Measurements from ENCODE around the gene TOM1L1. TPM values are rescaled to one million over a fixed set of nuclear protein-coding genes. Genes with fewer than 3 reads are reported as not detected.

The TOM1L1 gene
- total RNA-seq, 1 experiment from 2014 or later = 48.1 TPM

DNA sequence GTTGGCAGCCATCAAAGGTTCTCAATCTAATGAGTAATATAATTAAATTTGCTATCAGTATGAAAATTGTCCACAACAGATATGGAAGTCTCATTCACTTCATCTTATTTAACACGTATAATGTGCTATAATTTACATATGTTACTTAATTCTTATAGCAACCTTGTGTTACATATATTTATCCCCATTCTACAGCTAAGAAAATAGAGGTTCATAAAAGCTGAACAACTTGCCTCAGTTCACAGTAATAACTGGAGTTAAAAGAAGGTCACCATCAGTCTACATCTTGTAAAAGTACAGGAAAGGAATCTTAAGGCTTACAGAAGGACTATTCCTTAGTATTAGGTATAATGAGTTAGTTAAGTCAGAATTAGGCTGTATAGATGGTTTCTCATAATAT lies 95.8 kb downstream of the TOM1L1 start:
- H3K9me3 ChIP-seq (ENCODE audit: low read length) = no peaks in the 10 kb centered on the region
- ChIA-PET CTCF (no interaction called here), POLR2A (ENCODE audit: unreplicated experiment) (no interaction called here)
- H3K27ac ChIP-seq (ENCODE audit: low read length) = no peak overlapping the region
- H3K4me2 ChIP-seq (ENCODE audit: low read length) = no peak overlapping the region
- intact Hi-C loops (cut with micrococcal nuclease) = no loop called here
- H3K36me3 ChIP-seq (ENCODE audit: low read depth, low read length) = peaks cover 3% of the 10 kb centered on the region; the same call in 1 of the 2 replicates
- no peaks in the 10 kb centered on the region for H3K79me2 ChIP-seq (ENCODE audit: low read length)
- H3K27me3 ChIP-seq (ENCODE audit: low read length) = no peaks in the 10 kb centered on the region
- no TSS peak for BruUV-seq (replicated peaks)
- TF ChIP-seq, protein P1, sequence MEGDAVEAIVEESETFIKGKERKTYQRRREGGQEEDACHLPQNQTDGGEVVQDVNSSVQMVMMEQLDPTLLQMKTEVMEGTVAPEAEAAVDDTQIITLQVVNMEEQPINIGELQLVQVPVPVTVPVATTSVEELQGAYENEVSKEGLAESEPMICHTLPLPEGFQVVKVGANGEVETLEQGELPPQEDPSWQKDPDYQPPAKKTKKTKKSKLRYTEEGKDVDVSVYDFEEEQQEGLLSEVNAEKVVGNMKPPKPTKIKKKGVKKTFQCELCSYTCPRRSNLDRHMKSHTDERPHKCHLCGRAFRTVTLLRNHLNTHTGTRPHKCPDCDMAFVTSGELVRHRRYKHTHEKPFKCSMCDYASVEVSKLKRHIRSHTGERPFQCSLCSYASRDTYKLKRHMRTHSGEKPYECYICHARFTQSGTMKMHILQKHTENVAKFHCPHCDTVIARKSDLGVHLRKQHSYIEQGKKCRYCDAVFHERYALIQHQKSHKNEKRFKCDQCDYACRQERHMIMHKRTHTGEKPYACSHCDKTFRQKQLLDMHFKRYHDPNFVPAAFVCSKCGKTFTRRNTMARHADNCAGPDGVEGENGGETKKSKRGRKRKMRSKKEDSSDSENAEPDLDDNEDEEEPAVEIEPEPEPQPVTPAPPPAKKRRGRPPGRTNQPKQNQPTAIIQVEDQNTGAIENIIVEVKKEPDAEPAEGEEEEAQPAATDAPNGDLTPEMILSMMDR (conservative IDR thresholded peaks at IDR 0.05; ENCODE audit: low read depth, low read length) = no peak
- TF ChIP-seq EZH2phosphoT487 (IDR thresholded peaks at IDR 0.05; ENCODE audit: borderline replicate concordance, low read length) (no peak), EZH2 (IDR thresholded peaks at IDR 0.05; ENCODE audit: low read length, unreplicated experiment) (no peak)
- DNase-seq (no peak), ATAC-seq (no peak)
- H3K4me1 ChIP-seq (ENCODE audit: insufficient read depth, low read length) = no peaks in the 10 kb centered on the region
- H3K9ac ChIP-seq (ENCODE audit: low read length) = no peak overlapping the region
- H3F3A ChIP-seq (ENCODE audit: low read length, unreplicated experiment) = no peaks in the 10 kb centered on the region
- no peaks in the 10 kb centered on the region for H3K9me2 ChIP-seq (replicated peaks; ENCODE audit: low read length)
- H4K20me1 ChIP-seq (ENCODE audit: low read length) = no peaks in the 10 kb centered on the region
- no peak overlapping the region for H2AFZ ChIP-seq (ENCODE audit: low read length)
- H3K4me3 ChIP-seq (ENCODE audit: low read length) = no peak overlapping the region

DNA sequence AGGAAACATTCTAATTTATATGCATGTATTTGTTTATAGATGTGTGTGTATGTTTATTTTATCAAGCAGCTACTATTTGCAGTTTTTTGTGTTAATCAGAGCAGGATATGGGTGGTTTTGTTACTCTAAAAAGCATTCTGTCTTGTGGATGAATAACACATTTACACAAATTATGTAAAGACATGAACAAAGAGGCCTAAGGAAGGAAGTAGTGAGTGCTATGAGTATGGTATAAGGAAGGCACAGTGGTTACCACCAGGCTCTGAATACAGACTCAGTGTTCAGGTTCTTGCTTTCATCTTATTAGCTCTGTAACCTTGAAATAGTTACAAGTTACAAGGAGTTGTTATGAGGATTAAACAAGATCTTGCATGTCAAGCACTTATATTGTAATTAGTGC lies 101.8 kb downstream of the TOM1L1 start:
- Histone ChIP-seq H3K9me3 (ENCODE audit: low read length) (no peaks in the 10 kb centered on the region), H4K20me1 (ENCODE audit: low read length) (no peaks in the 10 kb centered on the region), H2AFZ (ENCODE audit: low read length) (no peak overlapping the region), H3F3A (ENCODE audit: low read length, unreplicated experiment) (no peaks in the 10 kb centered on the region), H3K79me2 (ENCODE audit: low read length) (no peaks in the 10 kb centered on the region), H3K4me1 (ENCODE audit: insufficient read depth, low read length) (no peaks in the 10 kb centered on the region), H3K4me3 (ENCODE audit: low read length) (no peak overlapping the region), H3K27ac (ENCODE audit: low read length) (no peak overlapping the region), H3K36me3 (ENCODE audit: low read depth, low read length) (peaks cover 3% of the 10 kb centered on the region; the same call in 1 of the 2 replicates), H3K4me2 (ENCODE audit: low read length) (no peak overlapping the region), H3K9ac (ENCODE audit: low read length) (no peak overlapping the region), H3K9me2 (replicated peaks; ENCODE audit: low read length) (no peaks in the 10 kb centered on the region), H3K27me3 (ENCODE audit: low read length) (no peaks in the 10 kb centered on the region)
- no TSS peak for BruUV-seq (replicated peaks)
- CTCF ChIA-PET = interaction anchor here (0.9 kb wide), 1 partner anchor 512 kb away, joined by 4 read pairs; no protein-coding TSS in a partner anchor
- ATAC-seq (no peak), DNase-seq (no peak)
- TF ChIP-seq, protein P1 (conservative IDR thresholded peaks at IDR 0.05; ENCODE audit: low read depth, low read length) = no peak
- POLR2A ChIA-PET (ENCODE audit: unreplicated experiment) = no interaction called here
- intact Hi-C loops (cut with micrococcal nuclease) = no loop called here

DNA sequence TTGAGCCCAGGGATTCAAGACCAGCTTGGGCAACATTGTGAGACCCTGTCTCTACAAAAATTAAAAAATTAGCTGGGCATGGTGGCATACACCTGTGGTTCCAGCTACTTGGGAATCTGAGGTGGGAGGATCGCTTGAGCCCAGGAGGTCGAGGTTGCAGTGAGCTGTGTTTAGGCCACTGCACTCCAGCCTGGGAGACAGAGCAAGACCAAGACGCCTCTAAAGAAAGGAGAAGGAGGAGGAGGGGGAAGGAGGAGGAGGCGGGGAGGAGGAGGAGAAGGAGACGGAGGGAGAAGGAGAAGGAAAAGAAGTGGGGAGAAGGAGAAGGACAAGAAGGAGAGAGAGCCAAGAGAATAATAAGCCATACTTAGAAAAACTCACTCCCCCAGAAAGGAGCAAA lies 103.8 kb downstream of the TOM1L1 start:
- H3K9me3 ChIP-seq (ENCODE audit: low read length) = no peaks in the 10 kb centered on the region
- DNase-seq = no peak
- H3K79me2 ChIP-seq (ENCODE audit: low read length) = no peaks in the 10 kb centered on the region
- no peak overlapping the region for H3K27ac ChIP-seq (ENCODE audit: low read length)
- POLR2A ChIA-PET (ENCODE audit: unreplicated experiment) = no interaction called here
- ATAC-seq = no peak
- H3F3A ChIP-seq (ENCODE audit: low read length, unreplicated experiment) = no peaks in the 10 kb centered on the region
- CTCF ChIA-PET = interaction anchor here (1.5 kb wide), 1 partner anchor 12 kb away, joined by 10 read pairs; no protein-coding TSS in a partner anchor
- H3K27me3 ChIP-seq (ENCODE audit: low read length) = no peaks in the 10 kb centered on the region
- TF ChIP-seq EZH2 (IDR thresholded peaks at IDR 0.05; ENCODE audit: low read length, unreplicated experiment) (no peak), EZH2phosphoT487 (IDR thresholded peaks at IDR 0.05; ENCODE audit: borderline replicate concordance, low read length) (no peak)
- TF ChIP-seq, protein P1 (conservative IDR thresholded peaks at IDR 0.05; ENCODE audit: low read depth, low read length) = no peak
- intact Hi-C loops (cut with micrococcal nuclease) = no loop called here
- H3K36me3 ChIP-seq (ENCODE audit: low read depth, low read length) = peaks cover 3% of the 10 kb centered on the region; the same call in 1 of the 2 replicates
- H3K9me2 ChIP-seq (replicated peaks; ENCODE audit: low read length) = no peaks in the 10 kb centered on the region
- no peaks in the 10 kb centered on the region for H4K20me1 ChIP-seq (ENCODE audit: low read length)
- H3K4me3 ChIP-seq (ENCODE audit: low read length) = no peak overlapping the region
- no peak overlapping the region for H2AFZ ChIP-seq (ENCODE audit: low read length)
- no TSS peak for BruUV-seq (replicated peaks)
- H3K9ac ChIP-seq (ENCODE audit: low read length) = no peak overlapping the region
- H3K4me1 ChIP-seq (ENCODE audit: insufficient read depth, low read length) = no peaks in the 10 kb centered on the region
- no peak overlapping the region for H3K4me2 ChIP-seq (ENCODE audit: low read length)

All from PC-3 (cell line).